ENCODE measurements around the gene MSN. TPM values are rescaled to one million over a fixed set of nuclear protein-coding genes. Genes with fewer than 3 reads are reported as not detected.

MSN gene
- total RNA-seq, 1 donor from 2014 or later: 621 TPM

GRCh38 chrX:65781845-65782244 lies 114.4 kb downstream of the MSN start:
- intact Hi-C loops (cut with micrococcal nuclease): no loop called here

DNA sequence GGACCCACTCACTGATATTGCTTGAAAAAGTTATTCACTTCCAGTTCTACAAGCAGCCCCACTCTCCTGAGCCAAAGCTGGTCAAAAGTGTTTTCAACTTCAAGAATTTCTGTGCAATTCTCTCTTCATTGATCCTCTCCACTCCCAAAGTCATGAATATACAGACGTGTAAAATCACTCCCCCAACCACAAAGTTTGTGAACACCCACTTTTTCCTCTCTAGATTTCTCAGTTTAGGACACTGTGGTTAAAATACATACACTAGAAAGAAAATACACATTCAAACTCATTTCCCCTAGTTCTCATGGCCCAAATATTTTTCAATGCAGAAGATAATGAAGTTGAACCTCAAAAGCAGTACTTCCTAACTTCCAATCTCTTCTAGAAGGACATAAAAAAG lies 116.3 kb downstream of the MSN start:
- intact Hi-C loops (cut with micrococcal nuclease): no loop called here

Other genes with a start within 250 kb of the MSN start
- gene LAS1L, start 132.9 kb upstream of the MSN start, total RNA-seq: 41.6 and 43.2 TPM in 2 replicates